ENCODE measurements around the gene TCF4.

TCF4 gene

DNA sequence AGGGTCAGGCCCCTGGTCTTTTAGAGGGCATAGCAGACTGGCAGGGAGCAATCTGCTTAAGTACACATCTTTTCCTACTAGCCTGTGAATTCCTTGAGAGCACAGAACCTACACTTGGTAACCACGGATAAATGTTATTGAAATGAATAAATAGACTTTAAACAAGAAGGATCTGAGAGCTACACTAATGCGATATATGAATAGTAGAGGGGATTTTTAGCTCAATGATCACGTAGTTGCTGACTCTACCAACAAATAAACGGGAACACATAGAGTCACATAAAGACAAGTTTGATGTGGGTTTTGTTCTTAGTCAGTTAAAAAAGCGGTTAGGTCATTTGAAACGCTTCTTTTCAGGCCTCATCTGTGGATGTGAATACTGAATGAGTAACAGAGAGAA lies 338.4 kb downstream of the TCF4 start:
- no peak for DNase-seq

DNA sequence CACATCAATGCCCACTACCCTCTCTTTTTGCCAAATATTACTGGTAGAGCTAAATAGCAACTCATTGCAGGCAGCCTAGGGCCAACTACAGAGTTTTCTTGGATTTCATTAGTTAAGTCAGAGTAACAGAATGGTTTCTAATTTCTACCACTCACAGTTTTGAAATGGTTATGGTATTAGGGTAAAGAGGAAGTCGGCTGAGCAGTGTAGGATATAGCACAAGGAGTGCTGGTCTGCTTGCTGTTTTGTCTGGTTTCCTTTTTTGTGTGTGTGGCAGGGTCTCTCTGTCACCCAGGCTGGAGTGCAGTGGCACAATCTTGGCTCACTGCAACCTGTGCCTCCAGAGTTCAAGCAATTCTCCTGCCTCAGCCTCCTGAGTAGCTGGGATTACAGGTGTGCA lies 339.5 kb downstream of the TCF4 start:
- DNase-seq: no peak

DNA sequence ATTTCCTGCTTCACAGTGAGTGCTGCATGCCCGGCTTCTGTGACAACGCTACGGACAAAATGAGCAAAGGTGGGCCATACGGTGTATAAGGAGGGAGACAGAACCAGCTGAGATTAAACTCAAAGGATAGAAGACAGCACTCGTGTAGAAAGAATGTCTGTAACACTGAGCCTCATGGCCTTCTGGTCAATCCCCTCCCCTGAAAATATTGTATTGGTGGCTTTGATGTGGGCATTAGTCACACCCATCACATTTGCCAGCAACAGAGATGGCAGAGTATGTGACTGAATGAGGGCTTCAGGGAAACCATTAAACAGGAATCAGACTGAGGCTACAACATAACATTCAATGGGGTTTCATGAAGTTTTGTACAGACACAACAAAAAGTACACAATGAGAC lies 341.0 kb downstream of the TCF4 start:
- no peak for DNase-seq

DNA sequence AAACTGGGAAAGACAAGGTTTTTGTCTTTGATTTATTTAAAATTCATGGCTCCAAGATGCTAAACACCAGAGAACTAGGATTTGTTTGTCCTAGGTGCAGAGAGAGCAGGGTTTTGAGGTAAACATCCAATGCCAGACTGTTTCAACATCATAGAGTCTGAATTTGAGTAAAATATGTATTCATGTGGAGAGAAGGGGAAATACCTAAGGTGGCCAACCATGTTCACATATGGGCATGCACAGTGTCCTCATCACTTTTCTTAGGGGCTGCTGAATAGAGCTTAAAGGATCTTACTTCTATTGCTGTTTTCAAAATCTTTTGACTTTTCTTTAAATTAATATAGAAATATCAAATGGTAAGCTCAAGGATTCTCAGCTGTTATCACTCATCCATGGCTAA lies 341.7 kb downstream of the TCF4 start:
- DNase-seq: no peak

DNA sequence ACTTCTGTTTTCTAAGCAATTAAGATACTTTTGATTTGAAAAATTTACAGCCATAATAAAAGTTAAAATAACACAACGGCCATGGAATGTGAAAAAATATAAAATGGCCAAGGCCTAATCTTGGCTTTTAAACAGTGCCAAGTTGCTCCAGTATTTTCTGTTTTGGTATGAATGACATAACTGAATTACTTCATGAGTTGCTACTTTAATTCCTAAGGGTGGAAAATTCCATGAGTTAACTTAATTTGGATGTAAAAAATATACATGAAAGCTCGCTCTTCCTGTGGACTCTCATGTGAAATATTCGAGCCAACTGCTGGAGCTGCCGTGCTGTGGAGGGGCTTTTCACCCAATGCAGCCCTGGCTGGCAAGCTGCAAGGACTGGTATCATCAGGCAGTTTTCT lies 342.8 kb downstream of the TCF4 start:
- DNase-seq: no peak

DNA sequence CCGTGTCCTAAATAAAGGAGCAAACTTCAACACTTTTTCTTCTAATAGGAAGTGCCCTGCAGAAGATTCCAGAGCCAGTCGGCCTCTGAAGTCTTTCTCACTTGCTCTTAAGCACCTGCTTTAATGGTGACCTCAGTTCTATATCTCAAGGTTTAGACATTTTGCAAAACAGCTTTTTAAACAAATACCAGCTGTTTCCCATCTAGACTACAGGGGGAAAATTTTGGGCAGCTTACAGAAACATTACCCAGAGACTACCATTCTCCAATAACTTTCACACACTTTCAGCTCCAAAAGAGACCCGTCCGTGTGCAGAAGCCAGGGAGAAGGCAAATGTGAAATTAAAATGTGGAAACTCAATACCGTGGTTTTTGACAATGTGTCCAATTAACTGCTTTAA lies 343.4 kb downstream of the TCF4 start:
- DNase-seq: no peak

DNA sequence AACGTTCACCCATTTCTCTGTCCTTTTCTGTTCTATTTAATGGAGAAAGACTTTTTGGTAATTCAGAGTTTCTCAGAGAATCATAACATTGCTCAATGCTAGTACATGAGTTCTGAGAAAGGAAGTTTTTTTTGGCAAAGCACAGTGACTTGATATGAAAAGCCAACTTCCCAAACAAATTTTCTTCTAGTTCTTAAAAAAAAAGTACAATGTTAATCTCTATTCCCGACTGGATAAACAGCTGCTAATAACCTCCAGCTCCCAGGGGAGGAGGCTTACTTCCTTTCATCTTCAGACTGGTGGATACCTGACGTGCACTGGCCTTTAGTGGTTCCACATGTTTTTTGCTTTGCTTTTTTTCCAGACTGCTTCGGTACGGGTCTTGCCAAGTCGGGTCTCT lies 344.1 kb downstream of the TCF4 start:
- DNase-seq: no peak

DNA sequence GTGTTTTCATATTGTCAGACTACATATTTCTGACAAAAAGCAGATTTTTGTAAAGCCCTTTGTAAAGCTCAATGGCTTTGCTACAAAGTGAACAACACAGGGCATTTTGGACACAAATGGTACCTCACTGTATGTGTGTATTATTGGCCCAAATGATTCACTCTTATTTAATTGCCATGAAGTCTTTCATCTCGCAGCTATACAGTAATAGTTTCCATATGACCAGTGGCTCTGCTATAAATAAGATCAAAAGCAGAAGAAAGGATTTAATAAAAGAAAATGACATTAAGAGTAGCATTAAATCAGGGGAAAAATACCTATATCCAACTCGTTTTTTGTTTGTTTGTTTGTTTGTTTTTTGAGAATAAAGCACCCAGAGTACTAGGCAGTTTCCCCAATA lies 344.7 kb downstream of the TCF4 start:
- no peak for DNase-seq

DNA sequence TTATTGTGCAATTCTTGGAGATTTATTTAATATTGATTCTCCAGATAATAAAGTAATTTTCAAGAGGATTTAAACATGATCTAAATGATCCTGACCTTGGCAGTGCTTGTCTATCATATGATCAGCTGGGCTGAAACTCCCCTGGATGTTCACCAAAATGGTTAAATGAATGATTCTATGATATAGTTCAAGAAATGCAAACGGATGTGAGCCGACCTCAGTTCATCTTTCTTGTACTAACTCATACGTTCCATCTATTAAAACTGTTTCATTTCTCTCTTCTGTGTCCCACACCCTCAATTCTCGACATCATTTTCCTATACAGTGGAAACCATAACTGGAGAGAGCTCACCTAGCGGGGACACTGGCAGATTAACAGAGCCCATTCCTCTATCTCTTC lies 347.0 kb downstream of the TCF4 start:
- DNase-seq: no peak

DNA sequence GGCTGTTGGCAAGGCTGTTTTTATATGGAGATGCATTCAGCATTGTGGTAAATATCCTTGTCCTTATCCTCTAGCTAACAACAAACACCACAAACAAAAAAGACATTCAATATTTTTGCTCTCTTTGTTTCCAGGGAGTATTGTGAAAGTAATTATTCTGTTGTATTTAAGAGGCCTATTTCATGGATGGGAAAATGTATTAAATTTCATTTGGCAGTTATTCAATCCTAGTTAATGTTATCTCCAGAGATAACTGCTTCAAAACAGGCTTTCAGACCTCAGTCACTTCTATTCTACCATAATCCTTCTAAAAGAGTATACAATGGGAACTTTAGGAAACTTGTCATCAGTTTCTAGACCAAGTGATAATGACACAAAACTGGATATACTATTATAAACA lies 348.3 kb downstream of the TCF4 start:
- DNase-seq: no peak

DNA sequence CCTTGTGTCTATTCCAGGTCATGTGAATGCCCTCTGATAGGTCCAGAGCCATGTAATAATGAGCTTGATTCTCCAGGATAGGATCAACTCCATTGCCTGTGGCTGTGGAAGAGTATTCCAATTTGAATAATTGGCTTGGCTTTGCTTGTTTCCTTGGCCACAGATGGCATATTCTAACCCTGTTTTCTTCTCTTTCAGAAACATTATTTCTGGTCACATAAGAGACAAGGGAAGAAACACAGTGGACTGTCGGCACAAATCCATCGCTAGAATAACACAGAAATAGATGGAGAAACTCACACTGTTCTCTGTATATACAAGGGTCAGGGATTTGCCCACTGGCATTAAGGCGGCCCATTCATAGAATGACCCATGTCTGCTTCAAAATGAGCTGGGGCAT lies 350.3 kb downstream of the TCF4 start:
- DNase-seq: no peak

DNA sequence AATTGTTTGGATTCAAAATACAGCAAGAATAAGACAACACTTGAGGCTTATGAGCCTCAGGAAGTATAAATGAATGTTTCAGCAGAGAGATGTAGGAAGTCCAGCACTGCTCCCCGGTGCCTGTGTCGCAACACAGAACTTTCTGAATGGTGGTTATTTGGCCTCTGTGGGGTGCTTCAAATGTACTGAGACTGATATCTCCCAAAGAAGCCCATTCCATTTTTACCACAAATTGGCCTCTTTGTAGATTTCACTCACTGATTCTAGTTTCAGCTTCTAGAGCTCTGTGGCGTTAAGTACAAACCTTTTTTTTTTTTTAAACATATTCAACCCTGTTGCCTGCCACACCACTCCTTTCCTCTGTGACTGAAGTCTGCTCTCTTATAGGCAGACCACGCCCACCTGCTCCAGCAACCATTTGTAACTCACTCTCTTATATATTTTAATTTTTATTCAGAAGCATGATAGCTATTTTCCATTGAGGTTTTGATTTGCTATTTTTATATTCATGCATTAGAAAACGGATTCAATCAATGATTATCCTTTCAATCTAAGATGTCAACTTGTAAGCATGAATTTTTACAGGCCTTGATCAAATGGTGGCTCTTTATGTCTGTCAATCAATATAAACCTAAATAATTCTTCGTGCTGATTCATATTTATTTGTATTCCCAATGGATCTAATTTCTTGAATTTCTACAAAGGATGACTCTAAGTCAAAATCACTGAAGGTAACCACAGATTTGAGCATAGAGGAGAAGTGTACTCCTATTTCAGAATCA lies 351.7 kb downstream of the TCF4 start:
- no peak for DNase-seq

DNA sequence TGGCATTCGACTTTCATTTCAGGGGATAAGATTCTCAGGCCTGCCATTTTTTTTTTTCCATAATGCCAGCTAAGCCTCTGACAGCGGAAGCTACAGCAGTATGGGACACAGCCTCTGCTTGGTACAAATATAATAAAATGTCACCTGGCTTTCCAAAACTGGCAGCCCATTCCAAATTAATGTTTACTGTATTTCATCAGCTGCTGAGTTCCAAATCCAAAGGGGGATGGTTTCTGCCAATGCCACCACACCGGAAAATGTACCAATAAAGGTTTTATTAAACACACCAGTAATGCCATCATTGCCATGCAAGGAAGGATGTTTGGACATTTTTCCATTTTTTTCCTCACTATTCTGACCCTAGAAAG lies 352.9 kb downstream of the TCF4 start:
- DNase-seq: no peak

DNA sequence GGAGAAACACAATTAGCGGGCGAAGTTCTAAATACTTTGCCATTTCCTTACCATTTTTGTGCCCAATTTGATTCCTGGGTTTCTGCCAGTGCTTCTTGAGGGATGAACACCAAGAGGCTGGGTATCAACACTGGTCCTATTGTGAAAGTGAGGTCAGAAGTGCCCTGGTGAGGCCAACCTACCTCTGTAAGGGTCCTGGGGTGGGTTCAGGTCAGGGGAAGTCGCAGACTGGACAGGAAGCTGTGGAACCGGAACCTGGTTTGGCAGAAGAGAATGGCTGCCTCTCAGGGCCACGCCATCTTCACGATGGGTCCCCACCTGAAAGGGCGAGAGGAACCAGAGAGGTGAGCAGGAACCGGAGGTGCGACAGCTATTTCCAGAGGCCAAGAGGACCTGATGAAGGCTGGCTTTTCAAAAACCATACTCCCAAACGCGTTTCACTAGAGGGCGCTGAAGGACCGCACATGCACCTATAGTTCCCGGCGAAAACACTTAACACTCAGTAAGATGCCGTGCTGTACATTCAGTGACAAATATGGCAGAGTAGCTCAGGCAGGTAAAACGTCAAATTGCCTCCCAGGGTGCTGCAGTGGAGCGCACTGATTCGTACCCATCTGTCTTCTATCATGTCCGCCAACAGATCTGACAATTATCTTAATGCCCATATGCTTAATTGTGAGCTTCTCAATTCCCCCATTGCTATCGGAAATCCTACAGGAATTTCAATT lies 353.5 kb downstream of the TCF4 start:
- DNase-seq: no peak

DNA sequence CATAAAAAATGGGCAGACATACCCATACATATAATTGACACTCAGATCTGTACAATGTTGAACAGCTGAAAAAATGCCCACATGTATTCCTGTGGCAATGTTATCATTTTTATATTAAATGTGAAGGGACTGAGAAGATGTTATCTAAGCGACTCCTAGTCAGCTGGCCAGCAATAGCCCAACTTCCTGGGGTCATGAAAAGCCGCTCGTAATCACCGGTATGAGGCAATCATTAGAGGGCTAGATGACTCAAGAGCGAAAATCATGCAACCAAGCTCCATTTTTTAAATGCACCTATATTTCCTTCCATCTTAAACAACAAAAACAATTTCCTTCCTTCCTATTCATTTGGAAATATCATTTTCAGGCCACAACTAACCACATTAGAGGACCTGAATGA lies 354.1 kb downstream of the TCF4 start:
- DNase-seq: no peak

DNA sequence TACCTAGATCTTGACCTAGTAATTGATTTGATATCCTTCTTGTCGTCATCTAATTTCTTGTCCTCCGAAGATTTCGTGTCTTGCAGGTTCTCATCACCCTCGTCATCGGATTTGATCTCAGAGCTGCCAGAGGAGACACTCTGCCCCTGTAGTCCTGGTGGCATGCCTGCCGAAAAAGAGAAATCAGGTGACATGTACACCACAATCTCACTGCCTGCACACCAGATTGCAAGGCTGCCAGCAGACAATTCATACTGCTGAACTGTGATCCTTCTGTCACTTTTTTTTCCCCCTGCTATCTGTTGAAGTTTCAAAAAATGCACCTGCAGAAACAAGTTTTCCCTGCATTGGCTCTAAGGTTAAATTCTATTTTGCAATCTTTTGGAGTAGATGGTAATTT lies 355.5 kb downstream of the TCF4 start:
- no peak for DNase-seq

DNA sequence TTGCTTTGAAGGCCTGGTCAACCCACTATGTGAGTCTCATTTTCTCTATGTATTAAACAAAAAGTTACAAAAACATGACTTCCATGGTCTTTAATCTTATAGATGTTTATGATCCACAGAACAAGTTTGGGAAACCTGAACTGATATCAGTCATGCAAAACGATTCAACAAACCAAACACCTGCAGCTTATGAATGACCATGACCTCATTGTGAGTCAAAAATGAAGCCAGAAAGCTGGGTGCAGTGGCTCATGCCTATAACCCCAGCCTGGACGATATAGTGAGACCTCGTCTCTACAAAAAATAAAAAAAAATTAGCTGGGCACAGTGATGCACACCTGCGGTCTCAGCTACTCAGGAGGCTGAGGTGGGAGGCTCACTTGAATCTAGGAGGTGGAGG lies 358.3 kb downstream of the TCF4 start:
- no peak for DNase-seq

DNA sequence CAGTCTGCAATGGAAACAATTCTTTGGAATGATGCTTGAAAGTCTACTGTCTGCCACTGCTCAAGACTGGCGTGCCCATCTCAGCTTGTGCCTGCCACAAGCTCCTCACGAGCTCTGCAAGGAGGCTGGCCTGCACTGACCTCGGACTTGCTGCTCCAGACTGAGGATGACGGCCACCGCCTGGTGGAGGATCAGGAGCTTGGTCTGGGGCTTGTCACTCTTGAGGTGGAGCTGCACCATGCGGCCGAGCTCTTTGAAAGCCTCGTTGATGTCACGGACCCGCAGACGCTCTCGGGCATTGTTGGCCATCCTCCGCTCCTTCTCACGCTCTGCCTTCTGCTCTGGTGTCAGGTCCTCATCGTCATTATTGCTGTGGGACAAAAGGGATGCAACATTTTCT lies 359.3 kb downstream of the TCF4 start:
- no peak for DNase-seq

DNA sequence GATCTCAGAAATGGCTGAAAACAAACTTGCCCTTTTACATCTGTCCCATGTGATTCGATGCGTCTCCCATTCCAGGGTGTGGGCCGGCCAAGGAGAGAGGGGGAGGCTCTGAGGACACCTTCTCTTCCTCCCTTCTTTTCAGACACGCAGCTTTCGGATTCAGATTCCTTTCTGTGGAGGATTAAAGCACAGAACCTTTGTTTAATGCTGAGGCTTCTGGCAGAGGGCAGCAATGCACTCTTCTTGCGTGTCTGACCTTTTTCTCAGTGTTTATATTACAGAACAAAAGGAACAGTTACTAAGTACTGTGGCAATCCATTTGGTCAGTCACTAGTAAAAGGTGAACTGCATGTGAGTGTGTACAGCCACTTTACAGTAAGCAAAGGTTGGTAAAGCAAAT lies 359.8 kb downstream of the TCF4 start:
- no peak for DNase-seq

DNA sequence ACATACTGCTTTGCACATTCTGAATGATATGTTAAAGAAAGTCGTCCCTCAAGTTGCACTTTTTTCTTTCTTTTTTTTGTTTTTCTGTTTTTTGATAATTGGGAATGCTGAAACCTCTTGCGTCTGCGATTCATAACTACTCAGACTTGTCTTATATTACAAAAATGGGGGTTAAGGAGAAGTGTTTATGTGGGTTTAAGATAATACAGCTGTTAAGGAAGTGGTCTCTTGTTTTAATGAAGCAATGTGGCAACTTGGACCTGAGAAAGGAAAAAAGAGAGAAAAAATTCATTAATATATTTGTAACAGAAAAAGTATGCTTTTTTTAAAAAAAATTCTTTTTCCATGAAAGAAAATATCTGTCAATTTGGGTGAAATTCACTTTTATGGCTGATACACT lies 360.2 kb downstream of the TCF4 start:
- no peak for DNase-seq

DNA sequence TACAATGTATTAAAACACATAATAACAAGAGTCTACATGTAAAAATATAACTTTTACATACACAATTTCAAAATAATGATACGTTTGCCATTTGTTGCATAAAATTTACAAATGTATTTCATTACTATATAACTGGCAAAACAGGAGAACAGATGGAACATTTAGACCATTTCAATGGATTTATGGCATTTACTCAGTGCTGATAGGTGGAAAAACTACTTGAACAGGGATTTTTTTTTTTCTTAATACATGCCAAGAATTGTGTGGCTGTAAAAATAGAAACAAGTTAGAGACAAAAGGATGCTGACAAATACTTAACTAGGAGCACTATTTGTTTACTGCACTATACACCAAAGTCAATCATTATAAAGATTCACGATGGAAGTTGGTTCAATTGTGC lies 361.9 kb downstream of the TCF4 start:
- DNase-seq: no peak

DNA sequence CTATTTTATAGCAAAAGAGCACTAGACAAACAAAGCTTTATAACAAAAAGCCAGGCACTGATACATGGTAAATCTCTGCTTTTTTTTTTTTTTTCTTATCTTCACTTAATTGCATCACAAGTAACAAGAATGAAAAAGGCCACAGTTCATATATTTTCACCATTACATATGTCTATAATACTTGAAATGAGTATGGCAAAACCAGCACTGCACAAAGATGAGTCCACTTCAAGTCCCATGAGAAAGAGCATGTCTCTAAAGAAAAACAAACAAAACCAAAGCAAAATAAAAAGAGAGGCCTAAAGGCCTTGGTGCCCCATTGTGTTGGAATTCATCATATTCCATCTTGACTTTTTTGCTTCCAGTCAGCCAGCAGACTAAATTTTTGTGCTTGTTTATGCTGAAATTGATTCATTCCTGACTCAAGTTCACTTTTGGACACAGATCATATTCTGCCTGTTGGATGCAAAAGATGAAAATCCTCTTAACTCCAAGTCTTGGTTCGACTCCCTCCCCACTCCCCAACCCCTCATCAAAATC lies 363.8 kb downstream of the TCF4 start:
- no peak for DNase-seq

DNA sequence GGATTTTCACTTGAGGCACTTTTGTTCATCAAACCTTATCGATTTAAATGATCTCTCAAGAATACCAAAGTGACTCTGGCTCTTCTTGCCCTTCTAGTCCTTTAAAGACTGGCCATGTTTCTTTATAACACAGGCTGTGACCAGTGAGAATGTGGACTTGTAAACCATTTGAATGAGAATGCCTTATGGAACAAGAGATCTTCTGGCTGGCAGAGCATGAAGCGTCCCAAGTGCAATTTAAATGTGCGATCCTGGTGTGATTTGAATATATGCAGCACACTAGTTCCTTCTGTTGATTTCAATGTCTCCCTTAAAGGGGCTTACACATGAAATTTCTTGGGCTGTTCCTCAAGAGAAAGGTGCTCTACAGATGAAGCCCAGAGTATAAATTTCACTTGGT lies 366.4 kb downstream of the TCF4 start:
- DNase-seq: no peak

DNA sequence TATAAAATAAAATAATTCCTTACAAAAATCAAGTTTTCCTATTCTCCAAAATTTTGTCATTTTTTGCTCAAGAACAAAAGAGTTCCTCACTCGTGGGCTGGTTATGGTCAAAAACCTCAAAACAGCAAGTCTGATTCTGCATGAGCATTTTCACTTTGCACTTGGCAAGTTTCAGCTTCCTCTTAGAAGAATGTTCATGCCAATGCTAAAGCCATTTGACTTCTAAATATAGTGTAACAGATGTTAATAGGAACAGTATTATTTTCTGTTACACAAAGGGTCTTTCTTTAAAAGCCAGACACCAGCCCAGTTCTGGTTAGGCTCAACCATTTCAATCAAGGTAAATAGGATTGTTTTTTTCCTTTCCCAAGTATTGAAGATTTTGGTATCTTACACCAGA lies 367.5 kb downstream of the TCF4 start:
- no peak for DNase-seq

DNA sequence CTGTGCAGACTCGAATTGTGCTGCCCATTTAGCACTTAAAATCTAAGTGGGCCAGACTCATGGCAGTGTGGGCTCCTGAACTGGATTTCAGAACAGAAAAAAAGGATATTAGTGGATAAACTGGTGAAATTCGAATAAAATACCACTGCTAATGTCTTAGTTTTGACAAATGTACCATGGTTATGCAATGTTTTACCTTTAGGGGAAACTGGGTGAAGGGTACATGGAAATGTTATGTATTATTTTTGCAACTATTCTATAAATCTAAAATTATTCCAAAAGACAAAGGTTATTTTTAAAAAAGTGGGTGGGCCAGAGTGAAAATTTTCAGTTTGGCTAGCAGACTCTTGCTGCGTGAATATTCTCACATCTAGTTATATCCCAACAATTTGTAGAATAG lies 368.2 kb downstream of the TCF4 start:
- no peak for DNase-seq
